Stimulated activated CD4-positive, alpha-beta T cell treated with anti-CD3 and anti-CD28 coated beads, TNF-alpha, amount 100 ng/mL, for 4 hours (primary cell): ENCODE data around the gene PREX1.

Source experiments
- DNase-seq, 3 experiments: peaks; one replicate each; pipeline ENCODE4 v3.0.0-alpha.2; 2020; ENCODE audit warnings: low read depth in 3 of 3

Gene PREX1

GRCh38 chr20:48794816-48795457 lies 32.9 kb downstream of the PREX1 start:
- no peak for DNase-seq

GRCh38 chr20:48794360-48794759 lies 33.4 kb downstream of the PREX1 start:
- no peak for DNase-seq

DNA sequence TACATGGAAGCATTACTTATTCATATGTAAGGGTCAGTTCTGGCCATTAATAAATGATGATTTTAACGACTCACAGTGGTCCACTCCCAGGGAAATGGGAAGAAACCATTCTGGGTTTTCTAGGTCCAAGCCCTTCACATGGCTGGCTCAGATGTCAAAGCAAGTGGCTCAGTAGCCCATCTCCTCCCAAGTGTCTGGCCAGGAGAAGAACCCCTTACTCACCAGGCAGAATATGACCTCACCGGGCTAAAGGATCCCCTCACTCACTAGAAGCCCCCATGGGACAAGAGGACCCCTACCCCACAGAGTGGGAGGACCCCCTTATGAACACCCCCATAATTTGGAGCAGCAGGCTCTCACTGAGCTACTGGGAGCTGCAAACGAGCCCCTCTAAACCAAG lies 34.0 kb downstream of the PREX1 start:
- no peak for DNase-seq

DNA sequence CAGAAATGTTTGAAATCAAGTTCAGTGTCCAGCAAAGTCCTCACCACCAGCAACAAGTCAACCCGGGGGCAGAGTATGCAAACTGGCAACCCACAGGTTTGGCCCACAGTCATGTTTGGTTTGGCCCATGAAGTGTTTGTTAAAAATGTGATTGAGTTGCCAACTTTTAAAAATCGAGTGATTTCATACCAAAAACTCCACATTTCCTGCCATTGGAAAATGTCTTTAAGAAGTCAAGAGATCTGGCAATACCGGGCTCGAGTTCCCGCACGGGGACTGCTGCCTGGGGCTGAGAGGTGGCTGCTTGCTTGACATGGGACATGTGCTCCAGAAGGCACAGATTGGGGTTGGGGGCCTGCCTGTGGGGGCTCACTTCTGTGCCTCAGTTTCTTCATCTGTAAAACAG lies 36.1 kb downstream of the PREX1 start:
- no peak for DNase-seq

DNA sequence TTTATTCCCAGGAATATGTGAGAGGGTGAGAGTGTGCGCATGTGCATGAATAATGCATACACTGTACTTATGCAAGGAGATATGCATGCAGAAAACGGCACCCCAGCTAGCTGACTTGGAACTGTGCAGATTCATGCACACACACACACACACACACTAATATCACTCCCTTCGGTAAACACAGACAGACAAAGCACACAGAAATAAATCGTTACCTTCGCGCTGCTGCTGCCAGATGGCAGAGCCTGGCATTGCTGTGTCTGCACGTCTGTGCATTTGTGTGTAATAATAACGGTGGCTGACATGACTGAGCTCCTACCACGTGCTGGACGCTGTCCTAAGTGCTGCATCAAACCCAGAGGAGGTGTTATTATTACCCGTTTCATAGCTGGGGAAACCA lies 36.8 kb downstream of the PREX1 start:
- DNase-seq = no peak

DNA sequence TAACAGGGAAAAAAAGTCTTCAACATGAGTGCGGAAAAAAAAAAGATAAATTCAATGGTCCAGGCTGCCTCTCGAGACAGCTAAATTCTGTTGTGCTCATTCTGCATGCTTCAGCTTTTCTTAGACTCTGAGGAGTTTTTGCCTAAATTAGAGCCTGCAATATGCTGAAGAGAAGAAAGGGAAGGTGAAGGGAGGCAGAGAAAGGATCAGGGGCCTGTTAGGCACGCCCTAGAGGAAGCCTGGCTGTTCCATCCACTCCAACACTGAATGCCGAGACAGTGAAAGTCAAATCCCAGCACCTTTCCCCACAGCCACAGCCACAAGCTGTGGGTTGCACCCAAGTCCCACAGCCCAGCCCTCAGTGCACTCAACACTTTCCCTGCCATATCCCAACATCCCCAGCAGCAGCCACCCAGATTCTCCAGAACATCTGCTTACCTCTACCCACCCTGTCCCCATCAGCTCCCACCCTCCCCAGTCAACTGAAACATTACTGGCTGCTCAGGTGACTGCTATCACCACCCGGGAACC lies 37.3 kb downstream of the PREX1 start:
- DNase-seq = no peak

DNA sequence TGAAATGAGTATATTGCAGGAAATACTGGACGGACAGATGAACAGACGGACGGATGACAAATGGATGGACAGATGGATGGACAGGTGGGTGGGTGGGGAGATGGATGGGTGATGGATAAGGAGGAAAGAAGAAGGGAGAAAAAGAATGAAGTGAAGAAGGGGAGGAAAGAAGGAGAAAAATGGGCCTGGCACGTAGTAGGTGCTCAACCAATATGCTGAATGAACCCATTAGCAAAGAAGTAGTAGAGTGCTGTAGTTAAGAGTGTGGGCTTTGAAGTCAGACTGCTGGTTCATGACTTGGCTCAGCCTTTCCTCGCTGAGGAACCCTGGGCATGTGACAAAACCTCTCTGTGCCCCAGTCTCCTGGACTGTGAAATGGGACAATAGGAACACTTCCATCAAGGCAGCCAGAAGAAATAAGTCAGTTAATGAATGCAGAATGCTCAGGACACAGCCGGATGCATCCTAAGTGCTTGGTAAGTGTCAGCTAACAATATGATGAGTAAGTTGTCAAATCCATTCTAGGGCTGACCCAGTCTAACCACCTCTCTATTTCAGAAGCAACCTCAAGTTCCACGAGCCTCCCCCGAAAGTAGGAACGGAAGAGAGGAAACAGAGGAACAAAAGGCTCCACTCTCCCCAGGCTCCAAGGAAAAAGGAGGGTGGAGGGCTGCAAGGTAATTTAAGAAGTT lies 37.9 kb downstream of the PREX1 start:
- DNase-seq = no peak

- DNase-seq = no peak
Measured at GRCh38 chr20:48789185-48789668, 38.6 kb downstream of the PREX1 start.

DNA sequence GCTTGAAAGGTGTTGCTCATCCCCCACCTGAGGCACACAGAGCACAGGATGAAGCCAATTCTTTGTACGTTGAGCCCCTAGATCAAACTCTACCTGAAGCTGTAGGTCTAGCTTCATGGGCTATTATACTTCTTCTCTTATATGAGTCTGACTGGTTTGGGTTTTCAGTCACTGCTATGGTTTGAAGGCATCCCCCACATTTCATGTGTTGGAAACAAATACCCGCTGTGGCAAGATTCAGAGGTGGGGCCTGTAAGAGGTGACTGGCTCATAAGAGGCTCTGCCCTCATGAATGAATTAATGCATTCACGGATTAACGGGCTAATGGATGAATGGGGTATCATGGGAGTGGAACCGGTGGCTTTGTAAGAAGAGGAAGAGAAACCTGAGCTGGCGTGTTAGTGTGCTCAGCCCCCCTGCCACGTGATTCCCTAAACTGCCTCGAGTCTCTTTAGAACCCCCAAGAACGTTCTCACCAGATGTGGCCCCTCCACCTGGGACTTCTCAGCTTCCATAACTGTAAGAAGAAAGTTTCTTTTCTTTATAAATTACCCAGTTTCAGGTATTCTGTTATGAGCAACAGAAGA lies 39.2 kb downstream of the PREX1 start:
- no peak for DNase-seq

DNA sequence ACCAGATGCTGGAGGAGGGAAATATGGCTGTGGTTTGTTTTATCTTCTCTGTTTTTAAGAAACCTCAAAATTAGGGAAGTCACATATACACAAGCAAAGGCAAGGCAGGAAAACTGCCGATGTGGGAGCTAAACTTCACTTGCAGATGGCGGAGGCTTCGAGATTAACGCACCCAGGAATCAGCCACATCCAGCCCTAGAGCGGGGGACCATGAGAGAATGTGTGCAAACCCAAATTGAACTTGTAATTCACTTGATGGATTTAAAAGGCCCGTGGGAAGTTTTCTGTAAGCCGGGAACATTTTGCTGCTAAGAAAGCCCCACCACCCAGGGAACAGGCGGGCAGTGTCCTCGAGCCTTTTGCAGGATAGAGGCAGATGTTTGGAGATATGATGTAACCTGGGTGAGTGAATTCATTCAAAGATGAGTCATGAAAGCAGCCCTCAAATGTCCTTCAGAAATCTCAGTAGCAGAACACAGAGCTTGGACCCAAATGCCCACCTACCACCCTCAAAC lies 39.9 kb downstream of the PREX1 start:
- no peak for DNase-seq

DNA sequence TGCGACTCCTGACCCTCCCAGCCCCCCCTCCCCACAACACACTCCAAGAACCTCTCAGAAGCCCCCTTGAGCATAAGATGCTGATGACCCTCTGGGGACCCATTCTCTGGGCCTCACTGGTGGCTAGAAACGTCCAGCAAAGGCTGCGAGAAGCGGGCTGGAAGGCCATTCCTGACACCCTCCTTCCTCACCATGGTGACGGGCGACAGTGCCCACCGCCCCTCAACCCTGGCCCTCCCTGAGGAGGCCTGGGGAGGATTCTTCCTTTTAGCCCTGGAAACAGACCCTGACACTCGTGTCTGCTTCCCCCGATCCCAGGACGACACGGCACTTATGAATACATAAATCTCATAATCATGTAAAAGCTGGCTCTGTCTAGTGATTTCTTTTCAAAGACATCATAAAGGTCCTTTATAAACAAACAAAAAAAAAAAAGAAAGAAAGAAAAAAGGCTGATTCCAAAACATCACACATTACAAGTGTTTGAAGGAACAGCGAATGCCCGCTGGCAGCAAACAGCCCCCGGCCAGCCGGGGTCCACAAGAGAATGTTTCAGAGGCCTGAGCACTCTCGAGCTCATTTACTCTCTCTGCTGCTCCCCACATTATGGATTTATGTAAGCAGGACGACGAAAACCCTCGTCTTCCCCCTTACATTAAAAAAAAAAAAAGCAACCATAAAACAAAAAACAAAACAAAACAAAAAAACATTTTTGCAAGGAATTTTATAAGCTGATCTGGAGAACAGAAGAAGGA lies 40.7 kb downstream of the PREX1 start:
- no peak for DNase-seq

GRCh38 chr20:48785801-48786200 lies 42.0 kb downstream of the PREX1 start:
- DNase-seq = no peak

- no peak for DNase-seq
Measured at GRCh38 chr20:48785256-48785655, 42.5 kb downstream of the PREX1 start.

DNA sequence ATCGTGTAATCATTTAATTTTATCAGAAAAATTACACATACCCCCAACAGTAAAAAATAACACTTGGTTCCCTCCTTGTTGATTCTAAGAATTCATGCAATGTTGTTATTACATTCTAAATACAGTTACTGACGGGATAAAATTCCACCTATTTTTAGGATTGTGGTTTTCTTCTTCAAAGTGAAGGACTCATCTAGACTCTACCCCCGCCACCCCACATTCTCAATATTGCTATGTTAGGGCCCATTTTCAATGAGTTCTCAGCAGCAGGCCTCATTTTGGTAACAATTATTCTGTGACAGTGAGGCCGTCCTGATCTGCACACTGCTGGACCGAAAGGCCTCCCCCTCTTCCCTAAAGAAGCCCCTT lies 43.5 kb downstream of the PREX1 start:
- DNase-seq = no peak

DNA sequence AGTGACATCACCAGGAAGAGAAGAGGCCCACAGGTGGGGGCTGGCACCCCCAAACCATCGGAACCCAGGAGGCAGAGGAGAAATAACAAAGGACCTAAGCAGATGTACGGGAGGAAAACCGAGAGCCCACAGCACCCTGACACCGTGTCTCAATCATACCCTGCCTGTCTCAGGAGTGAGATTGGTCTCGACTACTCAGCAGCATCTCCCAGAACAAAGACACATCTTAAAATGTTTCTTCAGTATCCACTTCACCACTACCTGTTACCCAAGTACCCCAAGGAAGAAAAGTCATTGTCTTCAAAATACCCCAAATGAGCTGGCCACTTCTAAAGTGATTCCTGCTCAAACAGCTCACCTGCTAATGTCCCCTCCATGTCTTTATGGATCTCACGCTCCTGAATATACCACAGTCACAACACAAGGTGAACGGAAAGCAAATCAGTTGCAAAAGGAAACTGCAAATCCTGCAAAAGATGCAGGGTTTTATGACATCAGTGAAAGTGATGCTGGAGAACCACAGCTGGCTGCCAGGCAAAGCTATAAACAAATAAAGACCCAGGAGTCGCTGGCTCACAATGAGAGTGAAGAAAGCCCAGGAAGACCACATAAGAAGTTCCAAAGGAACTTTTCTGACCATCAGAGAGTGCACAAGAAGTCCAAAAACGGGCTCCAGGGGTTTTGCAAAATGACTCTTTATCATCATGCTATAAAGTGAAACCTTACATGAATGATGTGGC lies 44.1 kb downstream of the PREX1 start:
- DNase-seq = no peak

GRCh38 chr20:48782901-48783308 lies 44.9 kb downstream of the PREX1 start:
- DNase-seq = no peak

DNA sequence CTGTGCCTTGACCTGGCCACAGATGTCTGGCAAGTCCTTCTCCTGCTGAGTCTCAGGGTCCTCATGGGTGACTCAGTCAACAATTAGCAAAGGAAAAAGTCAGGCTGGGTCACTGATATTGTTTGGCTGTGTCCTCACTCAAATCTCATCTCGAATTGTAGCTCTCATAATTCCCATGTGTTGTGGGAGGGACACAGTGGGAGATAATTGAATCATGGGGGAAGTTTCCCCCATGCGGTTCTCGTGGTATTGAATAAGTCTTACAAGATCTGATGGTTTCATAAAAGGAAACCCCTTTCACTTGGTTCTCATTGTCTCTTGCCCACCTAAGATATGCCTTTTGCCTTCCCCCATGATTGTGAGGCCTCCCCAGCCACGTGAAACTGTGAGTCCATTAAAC lies 45.7 kb downstream of the PREX1 start:
- no peak for DNase-seq

GRCh38 chr20:48781634-48782033 lies 46.2 kb downstream of the PREX1 start:
- no peak for DNase-seq

DNA sequence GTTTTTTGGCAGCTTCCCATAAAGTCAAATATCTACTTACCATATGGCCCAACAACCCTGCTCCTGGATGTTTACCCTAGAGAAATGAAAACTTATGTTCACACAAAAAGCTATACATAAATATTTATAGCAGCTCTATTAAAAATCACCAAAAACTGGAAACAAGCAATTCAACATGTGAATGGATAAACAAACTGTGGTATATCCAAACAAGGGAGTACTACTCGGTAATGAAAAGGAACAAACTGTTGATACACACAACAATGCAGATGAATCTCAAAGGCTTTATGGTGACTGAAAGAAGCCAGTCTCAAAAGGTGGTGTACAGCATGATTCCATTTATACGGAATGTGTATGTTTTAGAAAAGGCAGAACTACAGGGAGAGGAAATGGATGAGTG lies 48.4 kb downstream of the PREX1 start:
- no peak for DNase-seq

DNA sequence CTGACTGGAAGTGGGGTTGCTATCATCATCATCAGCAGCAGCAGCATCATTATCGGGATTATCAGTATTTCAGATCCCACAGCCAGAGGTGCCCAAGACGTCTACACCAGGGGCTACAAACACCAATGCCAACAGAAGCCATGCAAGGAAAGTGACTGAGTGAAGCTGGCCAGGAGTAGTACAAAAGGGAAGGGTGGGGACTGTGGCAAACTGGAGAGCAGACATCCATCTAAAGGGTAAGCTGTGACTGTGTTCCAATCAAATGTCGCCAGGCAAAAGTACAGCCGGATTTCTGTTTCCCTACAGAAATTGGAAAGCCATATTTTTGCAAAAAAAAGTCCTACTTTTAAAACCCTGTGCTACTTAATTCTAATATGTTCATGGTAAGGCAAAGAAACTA lies 50.0 kb downstream of the PREX1 start:
- DNase-seq = no peak

- no peak for DNase-seq
Measured at GRCh38 chr20:48777005-48777404, 50.8 kb downstream of the PREX1 start.
